NCI-H146 (cell line): ENCODE measurements around the gene DNER.
"Not testable (repeated sequence)": the region's sequence is repeated elsewhere in the genome, so short reads cannot be mapped to it uniquely, and the experiment has no call there.

ENCODE experiments used
- DNase-seq: peaks from one replicate; lab custom pipeline; 2025; lab: John Stamatoyannopoulos, UW

DNER gene

GRCh38 chr2:229620289-229620688 lies 94.1 kb downstream of the DNER start:
- DNase-seq = peak; percentile 86

DNA sequence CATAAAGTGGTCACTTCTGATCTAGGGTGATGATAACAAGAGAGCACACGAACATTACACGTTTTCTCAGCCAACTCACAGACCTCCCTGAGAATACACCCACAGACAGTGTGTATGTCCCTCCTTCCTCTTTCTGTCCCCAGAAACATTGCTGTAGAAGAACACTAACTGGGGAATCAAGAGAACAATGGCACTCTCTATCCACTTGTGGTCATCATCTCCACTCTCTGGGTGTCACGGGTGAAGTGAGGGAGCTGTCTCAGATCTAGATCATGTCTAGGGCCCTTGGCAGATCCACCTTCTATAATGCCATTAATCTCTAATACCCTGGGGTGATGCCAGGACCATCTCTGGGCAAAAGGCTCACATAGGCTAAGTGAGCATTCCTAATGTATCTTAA lies 97.9 kb downstream of the DNER start:
- no peak for DNase-seq

DNA sequence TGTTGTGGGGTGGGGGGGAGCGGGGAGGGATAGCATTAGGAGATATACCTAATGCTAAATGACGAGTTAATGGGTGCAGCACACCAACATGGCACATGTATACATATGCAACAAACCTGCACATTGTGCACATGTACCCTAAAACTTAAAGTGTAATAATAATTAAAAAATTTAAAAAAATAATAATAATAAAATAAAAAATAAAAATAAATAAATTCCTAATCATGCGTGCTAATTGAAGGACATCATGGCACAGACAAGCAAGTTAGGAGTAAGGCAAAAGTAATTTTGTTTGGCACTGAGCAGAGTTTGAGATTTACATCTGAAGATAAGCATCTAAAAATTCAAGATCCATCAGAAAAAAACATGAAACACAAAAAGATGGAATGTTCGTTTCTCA lies 100.3 kb downstream of the DNER start:
- not testable (repeated sequence) for DNase-seq

- peak; percentile 25 for DNase-seq
These were observed 101.9 kb downstream of the DNER start for GRCh38 chr2:229612384-229612971.

- no peak for DNase-seq
These were observed 103.0 kb downstream of the DNER start for GRCh38 chr2:229611360-229611759.

- DNase-seq = peak; percentile 61
These were observed 103.5 kb downstream of the DNER start for GRCh38 chr2:229610872-229611271.

DNA sequence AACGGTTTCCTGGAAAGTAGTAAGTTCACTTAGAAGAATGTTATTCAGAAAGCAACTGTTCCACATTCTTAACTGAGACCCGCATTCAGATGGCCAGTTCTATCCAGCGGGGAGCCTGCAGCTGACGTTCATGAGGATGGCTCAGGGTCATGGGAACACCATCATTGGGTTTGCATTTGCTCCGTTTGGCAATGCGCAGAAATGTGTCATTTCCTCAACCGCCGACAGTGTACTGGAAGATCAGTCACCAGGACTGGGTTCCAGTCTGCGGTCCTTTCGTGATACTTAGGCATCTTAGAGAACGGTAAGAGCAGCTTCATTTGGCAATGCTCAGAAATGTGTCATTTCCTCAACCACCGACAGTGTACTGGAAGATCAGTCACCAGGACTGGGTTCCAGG lies 104.0 kb downstream of the DNER start:
- no peak for DNase-seq

DNA sequence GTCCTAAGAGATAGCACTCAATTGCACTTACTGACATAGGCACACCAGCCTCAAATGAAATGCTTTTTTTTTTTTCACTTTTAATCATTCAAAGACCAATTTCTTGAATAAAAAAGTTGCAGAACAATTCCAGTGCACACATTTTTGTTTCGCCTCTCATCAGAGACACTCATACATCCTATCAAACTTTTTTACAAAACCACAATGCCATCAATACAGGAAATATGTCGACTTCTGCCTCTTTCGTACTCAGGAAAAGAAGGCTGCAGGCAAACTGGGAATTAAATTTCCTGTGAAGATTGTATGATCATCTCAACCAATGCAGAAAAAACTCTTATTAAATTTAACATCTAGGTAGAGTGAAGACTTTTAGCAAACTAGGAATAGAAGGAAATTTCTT lies 112.4 kb downstream of the DNER start:
- DNase-seq = no peak

GRCh38 chr2:229601396-229601795 lies 113.0 kb downstream of the DNER start:
- DNase-seq = no peak

- DNase-seq = no peak
These were observed 116.1 kb downstream of the DNER start for GRCh38 chr2:229598227-229598626.

DNA sequence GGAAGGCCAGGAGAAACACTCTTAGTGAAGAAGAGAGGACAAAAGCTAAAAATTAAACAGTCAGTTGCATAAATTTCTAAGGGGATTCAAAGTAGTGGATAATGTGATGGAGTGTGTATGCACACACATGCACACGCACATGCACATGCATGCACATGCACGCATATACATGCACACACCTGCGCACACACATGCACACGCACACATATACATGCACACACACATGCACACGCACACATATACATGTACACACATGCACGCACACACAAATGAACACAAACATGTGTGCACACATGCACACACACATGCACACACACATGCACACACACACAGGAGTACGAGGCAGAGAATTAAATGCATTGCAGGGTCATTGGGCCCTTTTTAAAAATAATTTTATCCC lies 117.6 kb downstream of the DNER start:
- DNase-seq = no peak

DNA sequence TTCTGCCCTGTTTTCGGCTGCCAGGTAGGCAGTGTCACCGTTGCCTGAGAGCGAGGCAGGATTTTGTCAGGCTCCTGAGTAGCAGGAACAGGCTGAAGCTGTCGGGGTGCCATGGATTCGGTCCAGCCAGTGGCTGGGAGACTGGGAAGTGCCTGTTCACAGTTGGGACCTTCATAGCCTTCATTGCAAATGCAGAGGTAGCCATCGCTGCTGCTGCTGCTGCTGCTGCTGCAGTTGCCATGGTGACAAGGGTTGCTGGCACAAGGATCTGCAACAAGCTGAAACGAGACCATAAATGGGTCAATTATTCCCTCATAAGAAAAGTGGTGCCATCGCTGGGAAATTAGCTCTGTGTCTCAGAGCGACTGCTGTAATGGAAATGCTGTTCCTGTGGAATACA lies 122.7 kb downstream of the DNER start:
- DNase-seq = peak; percentile 11

GRCh38 chr2:229586746-229587705 lies 127.3 kb downstream of the DNER start:
- peak; percentile 49 for DNase-seq

DNA sequence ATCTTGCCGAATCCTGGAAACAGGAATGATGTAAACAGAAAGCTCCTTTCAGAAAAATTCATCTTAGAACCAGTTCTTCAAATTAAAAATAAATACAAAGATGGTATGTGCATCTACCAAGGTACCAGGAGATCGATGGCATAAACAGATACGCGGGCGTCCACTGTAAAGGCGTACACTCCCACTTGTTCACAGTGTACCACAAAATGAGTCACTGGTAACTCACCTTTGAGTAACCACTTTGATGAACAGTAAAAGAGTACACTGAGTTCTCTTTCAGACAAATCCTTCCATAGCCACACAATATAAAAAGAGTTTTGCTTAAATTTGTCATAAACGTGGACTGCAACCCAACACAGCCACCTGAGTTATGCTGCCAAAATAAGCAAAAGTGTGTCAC lies 128.3 kb downstream of the DNER start:
- DNase-seq = no peak

DNA sequence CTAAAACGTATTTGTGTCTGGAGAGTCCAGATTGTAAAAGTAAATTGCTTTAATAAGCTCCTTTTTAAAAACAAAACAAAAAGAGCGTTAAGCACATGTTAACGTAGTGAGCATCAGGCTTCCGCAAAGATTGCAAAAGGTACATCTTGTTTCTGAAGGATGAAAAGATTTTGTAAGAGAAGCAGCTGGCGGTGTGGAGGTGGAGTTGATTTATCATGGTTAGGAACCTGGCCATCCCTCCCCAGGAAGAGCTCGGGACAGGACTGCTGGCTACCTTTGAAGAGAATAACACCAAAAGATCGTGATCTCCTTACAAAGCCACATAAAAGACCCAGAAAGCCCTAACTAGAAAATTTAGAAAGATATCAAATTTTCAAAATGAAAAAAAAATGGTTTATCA lies 132.2 kb downstream of the DNER start:
- no peak for DNase-seq

GRCh38 chr2:229578052-229578846 lies 136.1 kb downstream of the DNER start:
- no peak for DNase-seq

DNA sequence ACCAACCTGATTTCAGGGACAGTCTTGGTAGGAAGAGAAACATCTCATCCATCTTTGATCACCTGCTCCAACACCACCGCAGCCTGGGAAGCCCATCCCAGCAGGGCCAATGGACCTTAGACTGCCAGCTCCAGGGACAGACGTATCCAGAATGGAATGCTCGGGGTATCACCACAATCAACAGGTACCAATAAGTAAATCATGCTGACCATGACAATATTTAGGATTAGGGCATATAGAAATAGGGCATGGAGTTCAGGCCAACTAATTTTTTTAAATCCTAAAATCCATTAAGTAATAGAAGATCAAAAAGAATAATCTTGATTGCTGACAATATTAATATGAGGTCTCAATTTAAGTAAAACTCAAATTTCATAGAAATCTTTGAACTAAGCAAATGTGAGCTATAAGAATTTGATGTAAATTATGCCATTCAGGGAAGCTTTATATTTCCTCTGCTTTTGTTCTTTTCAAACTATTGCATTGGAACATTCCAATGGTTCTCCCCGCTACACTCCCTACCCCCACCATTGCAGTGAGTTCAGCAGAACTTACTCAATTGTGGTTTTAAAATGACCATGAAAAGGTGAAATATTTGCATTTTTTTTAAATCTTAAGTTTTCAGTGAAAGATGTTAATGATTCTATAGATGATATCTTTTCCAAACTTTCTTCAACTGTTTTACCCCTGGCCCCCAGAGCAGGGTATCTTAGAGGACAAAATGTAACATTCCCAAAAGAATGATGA lies 138.6 kb downstream of the DNER start:
- DNase-seq = no peak

DNA sequence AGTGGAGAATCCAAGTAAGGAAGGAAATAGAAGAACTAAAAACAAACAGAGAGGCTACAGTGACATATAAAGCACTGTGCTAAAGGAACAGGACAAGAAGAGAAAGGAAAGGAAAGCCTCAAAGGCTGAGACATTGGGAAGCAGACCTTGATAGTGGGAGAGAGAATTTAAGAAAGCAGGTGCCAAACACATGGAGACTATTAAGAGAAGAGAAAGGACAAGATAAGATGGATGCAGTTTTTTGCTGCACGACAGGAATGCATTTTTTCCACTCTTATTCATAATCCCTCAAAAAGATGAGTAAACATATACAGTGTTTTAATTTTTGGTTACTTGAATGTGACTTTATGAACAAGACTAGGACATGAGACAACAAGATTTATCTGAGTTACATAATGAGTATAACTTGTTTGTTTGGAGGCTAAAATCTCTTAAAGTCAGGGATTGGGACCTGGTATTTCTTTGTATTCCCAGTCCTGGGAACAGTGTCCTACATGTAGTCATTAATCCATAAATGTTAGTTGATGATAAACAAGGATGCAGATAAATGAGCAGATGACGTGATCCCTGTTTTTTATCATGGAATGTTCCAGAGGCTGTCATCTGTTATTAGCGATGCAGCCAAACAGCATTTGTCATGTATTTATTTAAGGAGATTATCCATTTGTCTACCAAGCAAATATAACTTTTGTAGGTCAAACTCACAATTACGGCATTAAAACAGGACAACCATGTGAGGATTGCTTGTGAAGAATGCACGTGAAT lies 141.7 kb downstream of the DNER start:
- no peak for DNase-seq

GRCh38 chr2:229571243-229571642 lies 143.1 kb downstream of the DNER start:
- DNase-seq = no peak

DNA sequence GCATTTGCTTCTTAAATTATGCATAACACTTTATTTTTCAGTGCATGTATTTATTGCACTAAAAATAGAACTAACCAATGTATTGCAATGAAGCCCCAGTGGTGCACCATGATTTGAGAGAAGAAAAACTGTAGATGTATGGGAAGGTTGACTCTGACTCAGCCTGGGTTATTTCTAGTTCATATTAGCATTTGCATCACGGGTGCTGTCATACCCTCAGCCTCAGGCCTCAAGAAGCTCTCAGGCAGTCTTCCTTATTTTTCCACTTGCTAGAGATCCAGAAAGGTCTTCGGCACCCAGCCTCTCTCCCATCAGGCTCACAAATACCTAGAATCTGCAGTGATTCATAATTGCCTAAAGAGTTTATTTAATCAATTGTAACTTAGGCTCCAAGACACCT lies 148.0 kb downstream of the DNER start:
- no peak for DNase-seq

GRCh38 chr2:229564300-229564907 lies 150.0 kb downstream of the DNER start:
- DNase-seq = no peak
